ENCODE measurements around the gene TOB2.

Gene TOB2

GRCh38 chr22:41446639-41447434 is at the start of gene TOB2:
TSS of gene TOB2 (minus strand) at chr22:41446801. CDS start at chr22:41437345, 9,456 bp downstream.
- DNase-seq = peak; percentile 92

DNA sequence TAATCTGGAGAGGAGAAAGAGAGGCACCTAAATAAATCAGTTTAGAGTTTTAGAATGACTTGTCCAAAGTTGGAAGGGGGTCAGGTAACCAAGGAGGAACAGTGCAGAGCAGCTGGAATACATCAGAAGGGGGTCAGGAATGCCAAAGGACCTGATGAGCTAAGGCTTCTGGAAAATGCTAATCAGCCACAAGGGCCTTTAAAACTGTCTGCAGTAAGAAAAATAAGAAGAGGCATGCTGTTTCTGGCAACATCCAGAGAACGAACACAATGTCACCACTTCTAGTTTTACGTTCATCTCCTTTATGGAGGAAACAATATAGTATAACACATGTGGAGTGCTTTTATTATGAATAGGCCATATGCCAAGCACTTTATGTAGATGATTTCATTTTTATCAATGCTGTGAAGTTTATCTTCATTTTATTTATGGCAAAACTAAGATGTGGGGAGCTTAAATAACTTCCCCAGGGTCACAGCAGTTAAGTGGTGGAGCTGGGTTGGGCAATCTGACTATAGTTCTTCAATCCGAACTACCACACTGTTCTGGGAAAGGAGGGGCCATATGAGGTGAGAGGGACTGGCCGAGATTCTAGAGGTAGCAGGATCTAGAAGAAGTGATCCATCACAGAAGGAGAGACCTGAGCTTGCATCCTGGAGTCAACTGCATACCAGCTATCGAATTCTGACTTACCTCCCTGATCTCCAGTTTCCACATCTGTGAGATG is 44.9 kb upstream of the TOB2 start:
- DNase-seq = no peak

- DNase-seq = no peak
These were observed 42.2 kb upstream of the TOB2 start for GRCh38 chr22:41488596-41489385.

DNA sequence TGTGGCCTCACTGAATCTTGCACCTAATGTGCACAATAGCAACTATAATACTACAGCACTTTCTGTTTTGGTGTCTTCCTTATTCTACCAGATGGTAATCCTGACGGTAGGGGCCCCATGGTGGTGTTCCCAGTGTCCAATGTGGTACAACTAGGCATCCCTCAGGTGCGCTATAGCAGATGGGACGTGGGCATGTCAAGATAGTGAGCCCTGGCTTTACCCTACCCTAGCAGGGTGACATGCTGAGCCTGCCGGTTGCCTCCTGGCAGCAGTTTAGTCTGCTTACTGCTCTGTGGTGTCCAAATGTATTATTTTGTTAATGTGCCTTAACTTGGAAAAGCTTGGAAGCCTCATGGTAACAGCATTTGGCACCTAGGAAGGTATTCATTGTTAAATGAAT is 41.5 kb upstream of the TOB2 start:
- no peak for DNase-seq

DNA sequence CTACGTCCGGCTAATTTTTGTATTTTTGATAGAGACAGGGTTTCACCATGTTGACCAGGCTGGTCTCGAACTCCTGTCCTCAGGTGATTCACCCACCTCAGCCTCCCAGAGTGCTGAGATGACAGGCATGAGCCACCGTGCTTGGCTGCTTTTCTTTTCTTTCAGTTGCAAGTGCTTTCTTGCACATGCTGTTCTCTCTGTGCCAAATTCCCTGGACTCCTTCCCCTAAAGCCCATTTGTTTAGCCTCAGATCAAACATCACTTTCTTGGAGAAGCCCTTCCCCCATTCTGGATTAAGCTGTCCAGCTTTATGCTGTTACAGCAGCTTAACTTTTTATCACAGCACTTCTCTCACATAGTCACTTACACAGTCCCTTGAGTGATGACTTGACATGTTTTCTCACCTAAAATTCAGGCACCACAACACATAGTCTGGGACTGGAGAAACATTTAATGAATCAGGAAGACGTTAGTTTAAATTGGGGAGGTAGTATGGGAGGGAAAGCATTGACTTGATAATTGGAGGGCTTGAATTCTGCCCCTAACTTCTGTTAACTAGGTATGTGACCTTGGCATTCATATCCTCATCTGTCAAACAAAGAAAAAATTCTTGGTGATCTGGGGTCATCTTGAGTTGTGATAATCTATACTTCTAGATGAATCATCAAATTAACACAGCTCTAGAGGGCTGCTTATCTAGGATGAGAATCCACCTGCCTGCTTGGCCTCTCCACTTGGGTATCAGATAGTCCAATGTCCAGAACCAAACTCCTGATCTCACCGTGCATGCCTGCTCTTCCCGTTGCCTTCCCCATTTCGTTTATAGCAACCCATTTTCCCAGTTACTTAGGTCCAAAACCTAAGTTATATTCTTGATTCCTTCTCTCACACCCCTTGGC is 40.7 kb upstream of the TOB2 start:
- no peak for DNase-seq

DNA sequence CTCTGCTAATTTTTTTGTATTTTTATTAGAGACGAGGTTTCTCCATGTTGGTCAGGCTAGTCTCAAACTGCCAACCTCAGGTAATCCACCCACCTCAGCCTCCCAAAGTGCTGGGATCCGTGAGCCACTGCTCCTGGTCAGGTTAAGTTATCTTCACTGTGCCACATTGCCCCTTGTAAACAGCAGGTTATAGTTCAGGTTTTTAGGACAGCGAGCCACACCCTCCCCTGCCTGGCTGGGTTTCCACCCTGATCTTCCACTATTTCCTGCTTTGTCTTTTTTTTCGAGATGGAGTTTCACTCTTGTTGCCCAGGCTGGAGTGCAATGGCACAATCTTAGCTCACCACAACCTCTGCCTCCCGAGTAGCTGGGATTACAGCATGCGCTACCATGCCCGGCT is 38.4 kb upstream of the TOB2 start:
- no peak for DNase-seq

DNA sequence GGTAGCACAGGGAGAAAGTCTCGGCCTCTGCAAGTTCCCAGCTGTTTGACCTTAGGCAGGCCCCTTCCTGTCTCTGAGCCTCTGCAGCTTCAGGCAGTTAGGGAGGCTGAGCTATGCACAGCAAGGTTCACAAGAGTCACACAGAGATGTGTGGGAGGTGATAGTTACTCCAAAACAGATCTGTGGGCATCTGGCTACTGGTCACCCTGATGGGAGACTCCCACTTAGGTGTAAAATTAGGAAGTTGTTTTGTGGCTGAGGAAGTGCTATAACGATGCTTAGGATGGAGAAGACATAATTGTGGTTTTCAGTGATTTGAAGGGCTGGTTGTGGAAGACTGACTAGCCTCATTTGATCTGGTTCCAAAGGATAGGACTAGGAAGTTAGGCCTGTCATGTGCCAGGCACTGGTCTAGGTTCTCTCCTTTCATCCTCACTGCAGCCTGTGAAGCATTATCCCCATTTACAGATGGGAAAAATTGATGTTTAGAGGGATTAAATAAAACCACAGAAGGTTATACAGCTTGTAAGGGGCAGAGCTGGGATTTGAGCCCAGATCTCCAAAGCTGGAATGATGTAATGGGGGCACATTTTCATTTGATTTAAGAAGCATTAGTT is 35.8 kb upstream of the TOB2 start:
- no peak for DNase-seq

DNA sequence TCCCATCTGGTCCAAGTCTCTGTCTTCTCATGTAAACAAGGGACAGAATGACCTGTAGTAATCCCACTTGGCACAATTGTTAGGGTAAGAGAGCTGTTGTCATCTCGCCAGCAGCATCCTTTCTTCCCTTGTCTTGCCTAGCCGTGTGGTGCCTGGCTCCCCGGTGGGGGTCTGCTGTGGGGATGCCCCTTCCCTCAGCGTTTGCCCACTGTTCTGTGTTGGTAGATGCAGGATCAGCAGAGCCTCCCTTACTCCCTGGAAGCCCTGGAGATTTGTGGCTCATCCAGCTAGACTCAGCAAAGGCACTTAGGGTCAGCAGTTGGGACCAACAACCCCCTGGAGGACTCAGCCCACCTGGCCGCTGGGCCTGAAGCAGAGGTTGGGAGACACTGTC is 35.3 kb upstream of the TOB2 start:
- DNase-seq = no peak

DNA sequence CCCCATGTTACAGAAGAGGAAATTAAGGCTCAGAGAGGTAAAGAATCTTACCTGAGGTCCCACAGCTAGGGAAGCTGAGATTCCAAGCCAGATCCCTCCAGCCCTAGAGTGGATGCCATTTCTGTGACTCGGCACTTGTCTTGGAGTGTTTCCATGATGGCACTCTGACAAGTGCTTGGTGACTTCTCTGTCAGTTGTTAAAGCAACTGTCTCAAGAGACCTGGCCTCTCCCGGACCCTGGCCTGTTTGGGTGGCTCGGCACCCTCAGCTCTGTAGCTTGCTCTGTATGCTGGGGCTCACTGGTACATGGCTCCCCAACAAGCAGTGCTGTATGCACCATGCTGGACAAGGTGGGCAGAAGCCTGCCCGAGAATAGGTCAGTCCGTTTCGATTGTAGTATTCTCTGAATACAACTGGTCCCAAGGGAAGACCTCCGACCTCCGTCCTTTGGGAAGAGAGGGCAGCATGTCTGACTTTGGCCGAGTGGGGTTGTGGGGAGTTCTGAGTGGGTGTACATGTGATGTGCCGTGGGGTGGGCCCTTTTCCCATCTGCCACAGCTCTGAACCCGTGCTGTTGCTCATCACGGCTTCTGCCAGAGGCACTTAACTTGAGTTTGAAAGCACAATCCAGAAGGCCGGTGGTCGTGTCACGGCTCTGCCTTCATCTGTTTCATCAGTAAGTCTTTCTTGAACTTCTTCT is 34.7 kb upstream of the TOB2 start:
- no peak for DNase-seq

- no peak for DNase-seq
These were observed 33.8 kb upstream of the TOB2 start for GRCh38 chr22:41480397-41480735.

DNA sequence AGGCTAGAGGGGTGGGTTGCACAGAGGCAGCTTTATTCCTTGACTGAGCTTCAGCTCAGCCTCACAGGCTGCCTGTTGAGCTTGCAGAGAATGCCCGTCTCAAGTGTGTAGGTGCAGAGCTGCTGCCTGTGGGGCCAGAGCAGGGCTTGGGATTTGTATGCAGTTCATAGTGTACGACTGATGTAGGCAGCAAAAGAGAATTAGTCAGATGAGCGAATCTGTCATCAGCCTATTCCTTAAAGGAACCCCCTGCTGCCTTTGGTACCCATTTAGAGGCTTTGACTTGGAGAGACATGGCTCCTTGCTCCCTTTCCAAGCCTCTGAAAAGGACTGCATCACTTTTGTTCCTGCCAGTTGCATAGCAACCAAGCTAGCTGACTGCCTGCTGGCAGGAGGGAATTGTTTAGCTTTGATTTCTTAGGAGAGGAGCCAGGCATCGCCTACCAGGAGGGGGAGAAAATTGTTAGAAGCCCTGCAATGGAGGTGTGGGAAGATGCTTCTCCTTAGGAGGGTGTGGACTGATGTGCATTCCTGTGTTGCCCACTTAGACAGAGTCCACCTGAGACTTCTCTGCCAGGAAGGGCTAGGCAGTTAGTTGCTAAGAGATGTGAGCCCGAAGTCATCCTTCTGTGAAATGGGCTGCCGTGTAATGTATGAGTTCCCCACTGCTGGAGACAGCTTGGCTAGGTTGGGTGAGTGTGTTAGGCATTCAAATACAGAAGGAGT is 33.2 kb upstream of the TOB2 start:
- DNase-seq = no peak

DNA sequence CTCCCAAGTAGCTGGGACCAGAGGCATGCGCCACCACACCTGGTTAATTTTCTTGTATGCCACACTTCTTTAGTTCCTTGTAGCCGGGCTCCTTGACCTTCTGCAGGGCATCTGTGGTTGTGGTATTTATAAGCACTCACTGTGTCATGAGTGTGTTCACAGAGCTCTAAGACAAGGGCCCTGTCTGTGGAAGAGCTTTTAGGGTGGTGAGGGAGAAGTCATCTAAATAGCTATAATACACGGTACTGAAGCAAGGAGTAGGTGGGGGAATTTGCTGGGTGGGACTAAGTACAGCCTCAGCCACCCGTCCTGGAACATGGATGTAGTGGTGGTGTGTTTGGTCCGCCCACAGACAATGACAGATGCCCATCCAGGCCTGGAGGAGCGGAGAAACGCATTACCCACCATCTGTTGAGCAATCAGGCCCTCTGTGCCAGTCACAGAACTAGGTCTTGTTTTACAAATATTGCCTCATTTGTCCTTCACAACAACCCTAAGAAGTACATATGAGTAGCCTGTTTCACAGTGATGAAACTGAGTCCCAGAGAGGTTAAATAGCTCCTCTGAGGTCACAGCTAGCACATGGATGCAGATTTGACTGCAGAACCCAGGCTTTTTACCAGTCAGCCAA is 32.4 kb upstream of the TOB2 start:
- no peak for DNase-seq

GRCh38 chr22:41478473-41478872 is 31.9 kb upstream of the TOB2 start:
- DNase-seq = no peak

- DNase-seq = no peak
These were observed 28.4 kb upstream of the TOB2 start for GRCh38 chr22:41474872-41475451.

DNA sequence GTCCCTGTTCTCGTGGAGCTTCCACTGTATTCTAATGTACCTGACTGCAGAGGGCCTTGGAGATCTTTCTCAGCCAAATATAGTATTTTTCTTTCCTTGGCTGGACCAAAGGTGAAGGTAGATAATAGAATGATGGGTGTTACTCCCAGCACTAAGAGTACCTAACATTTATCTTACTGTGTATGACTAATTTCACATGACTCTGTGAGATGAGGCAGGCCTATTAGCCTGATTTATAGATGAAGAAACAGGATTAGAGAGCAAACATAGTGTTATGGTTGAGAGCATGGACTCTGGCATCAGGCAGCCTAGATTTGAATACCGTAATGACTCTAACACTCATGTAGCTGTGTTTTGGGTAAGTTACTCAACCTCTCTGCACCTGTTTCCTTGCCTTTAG is 25.0 kb upstream of the TOB2 start:
- DNase-seq = no peak

- no peak for DNase-seq
These were observed 24.3 kb upstream of the TOB2 start for GRCh38 chr22:41470886-41471285.

DNA sequence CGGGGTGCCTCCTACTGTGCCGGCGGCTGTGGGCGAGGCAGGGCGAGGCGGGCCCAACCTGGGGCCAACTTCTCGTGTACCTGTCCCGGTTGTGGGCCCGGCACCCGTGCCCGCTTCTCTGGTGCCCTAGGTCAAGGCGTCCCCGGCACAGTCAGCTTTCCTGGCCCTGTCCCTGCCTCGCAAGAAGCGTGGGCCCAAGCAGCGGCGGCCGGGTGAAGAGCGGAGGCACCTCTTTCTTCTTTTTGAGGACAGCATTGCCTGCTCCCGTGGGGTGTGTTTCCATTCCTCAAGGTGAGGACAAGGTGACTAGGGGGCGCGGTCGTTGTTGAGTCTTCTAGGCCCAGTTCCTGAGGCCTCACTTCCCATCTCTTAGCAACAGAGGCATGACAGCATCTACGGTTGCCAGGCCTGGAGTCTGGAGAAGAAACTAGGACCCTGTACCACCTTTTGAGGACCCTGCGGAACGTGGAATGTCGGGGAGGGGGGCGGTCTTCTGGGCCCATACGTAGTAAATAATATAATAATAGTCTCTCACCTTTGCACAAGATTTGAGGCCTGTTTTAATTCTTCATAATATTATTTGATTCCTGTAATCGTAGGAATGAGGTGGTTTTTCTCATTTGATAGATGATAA is 22.7 kb upstream of the TOB2 start:
- DNase-seq = no peak

GRCh38 chr22:41468381-41469217 is 22.0 kb upstream of the TOB2 start, which contains the start of the genes ACO2 and PHF5A:
TSS of gene ACO2 (plus strand) at chr22:41469117. CDS start at chr22:41469147, 30 bp downstream.
TSS of gene PHF5A (minus strand) at chr22:41468692. CDS start at chr22:41468653, 39 bp downstream.
- DNase-seq = peak; percentile 96

All from NCI-H1436 (cell line).